MCF 10A (cell line): ENCODE measurements around the gene MPV17. TPM values are rescaled to one million over a fixed set of nuclear protein-coding genes. Genes with fewer than 3 reads are reported as not detected.
"Not testable (repeated sequence)": the region's sequence is repeated elsewhere in the genome, so short reads cannot be mapped to it uniquely, and the experiment has no call there.

Experiments used
- BruUV-seq: library from RNA; stranded (reverse); fragments of 400-500 nt; replicated peaks from 2 replicates; lab custom pipeline; 2021; lab: Mats Ljungman, UMichigan
- CTCF ChIA-PET: fragments of 300-600 bp; sonication (Branson Sonifier 250); formaldehyde crosslinking; extraction: SDS; loops from one replicate; lab custom pipeline; 2021; ENCODE audit warnings: antibody characterized with exemption, inconsistent platforms; lab: Yijun Ruan, JAX
- POLR2A ChIA-PET: fragments of 300-600, 350-650 bp; sonication (Branson Sonifier 250); formaldehyde crosslinking; extraction: SDS; loops from one replicate; lab custom pipeline; 2020; ENCODE audit warnings: antibody characterized with exemption, inconsistent platforms; lab: Yijun Ruan, JAX
- DNase-seq: peaks from one replicate; pipeline ENCODE4 v3.0.0-alpha.2; 2018; ENCODE audit not compliant: unreplicated experiment
- H3K27ac Mint-ChIP-seq: one replicate; pipeline ENCODE4 v1.8.0; 2022; ENCODE audit warnings: mild to moderate bottlenecking, low read depth, mixed read lengths; ENCODE audit not compliant: unreplicated experiment
- H3K27me3 Mint-ChIP-seq: one replicate; pipeline ENCODE4 v1.8.0; 2022; ENCODE audit warnings: mixed read lengths; ENCODE audit not compliant: insufficient read depth, unreplicated experiment
- H3K36me3 Mint-ChIP-seq: one replicate; pipeline ENCODE4 v1.8.0; 2022; ENCODE audit warnings: mild to moderate bottlenecking, moderate library complexity, mixed read lengths; ENCODE audit not compliant: insufficient read depth, unreplicated experiment
- H3K4me1 Mint-ChIP-seq: one replicate; pipeline ENCODE4 v1.8.0; 2022; ENCODE audit warnings: mixed read lengths; ENCODE audit not compliant: insufficient read depth, unreplicated experiment
- H3K4me3 Mint-ChIP-seq: one replicate; pipeline ENCODE4 v1.8.0; 2022; ENCODE audit warnings: mild to moderate bottlenecking, moderate library complexity, mixed read lengths; ENCODE audit not compliant: unreplicated experiment
- H3K9me3 Mint-ChIP-seq: one replicate; pipeline ENCODE4 v1.8.0; 2022; ENCODE audit warnings: mixed read lengths; ENCODE audit not compliant: unreplicated experiment
- intact Hi-C: fragments of 100-400 bp; cut with micrococcal nuclease; formaldehyde crosslinking; loops from 2 replicates; pipeline ENCODE4 v1.14.1; 2022
- total RNA-seq: library from RNA; stranded (reverse); gene quantifications from 2 replicates; pipeline ENCODE4 v1.2.3, GENCODE V29; 2022
- TF ChIP-seq, protein P1 (sequence below): fragments of 200-600 bp; IDR thresholded peaks from one replicate; pipeline ENCODE4 v1.8.0; 2022; ENCODE audit warnings: antibody characterized with exemption, mild to moderate bottlenecking; ENCODE audit not compliant: unreplicated experiment

The MPV17 gene
- total RNA-seq, 1 experiment from 2014 or later, result 114 TPM

DNA sequence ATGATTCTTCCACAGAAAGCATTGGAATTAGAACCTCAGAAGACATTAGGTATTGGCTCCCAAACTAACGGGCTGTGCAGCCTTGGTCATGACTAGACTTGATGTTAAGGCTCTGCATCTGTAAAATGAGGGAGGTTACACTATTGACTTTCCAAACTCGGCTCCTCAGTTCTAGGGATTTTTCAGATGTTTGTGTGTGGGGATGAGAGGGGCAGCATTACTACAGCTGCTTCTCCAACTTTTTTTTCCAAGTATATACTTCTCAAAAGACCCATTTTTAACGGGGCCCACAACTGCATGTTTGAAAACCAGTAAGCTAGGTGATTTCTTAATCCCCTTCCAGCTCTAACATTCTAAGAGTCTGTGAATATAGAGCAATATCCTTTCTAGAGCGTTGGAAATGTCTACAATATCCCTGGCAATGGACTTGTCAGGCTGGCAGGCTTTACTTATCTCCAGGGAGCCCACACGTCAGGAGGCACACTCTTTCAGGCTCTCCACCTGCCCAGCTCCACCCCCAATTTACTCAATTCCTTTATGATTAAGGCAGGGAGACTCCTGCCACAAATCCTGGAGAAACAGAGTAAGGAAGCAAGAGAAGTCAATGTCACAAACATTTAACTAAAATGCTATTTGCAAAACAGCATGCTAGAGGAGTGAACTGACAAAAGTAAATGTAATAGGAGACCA, 844 bp upstream of the MPV17 start:
- CTCF ChIA-PET, result interaction anchor here (0.5 to 7.8 kb wide), 6 partner anchors 8 to 406 kb away, joined by 3 to 47 read pairs (median 5); partner anchors contain the start of genes EIF2B4 and SNX17
- peak; percentile 55 for DNase-seq
- H3K9me3 Mint-ChIP-seq, result no peaks in the 10 kb centered on the region
- no peaks in the 10 kb centered on the region for H3K27me3 Mint-ChIP-seq
- POLR2A ChIA-PET, result interaction anchor here (0.6 to 5.6 kb wide), 24 partner anchors 9 to 1481 kb away, joined by 3 to 142 read pairs (median 10); partner anchors contain the start of genes AGBL5, EIF2B4, GTF3C2 and OST4
- BruUV-seq, result no TSS peak
- TF ChIP-seq, protein P1, sequence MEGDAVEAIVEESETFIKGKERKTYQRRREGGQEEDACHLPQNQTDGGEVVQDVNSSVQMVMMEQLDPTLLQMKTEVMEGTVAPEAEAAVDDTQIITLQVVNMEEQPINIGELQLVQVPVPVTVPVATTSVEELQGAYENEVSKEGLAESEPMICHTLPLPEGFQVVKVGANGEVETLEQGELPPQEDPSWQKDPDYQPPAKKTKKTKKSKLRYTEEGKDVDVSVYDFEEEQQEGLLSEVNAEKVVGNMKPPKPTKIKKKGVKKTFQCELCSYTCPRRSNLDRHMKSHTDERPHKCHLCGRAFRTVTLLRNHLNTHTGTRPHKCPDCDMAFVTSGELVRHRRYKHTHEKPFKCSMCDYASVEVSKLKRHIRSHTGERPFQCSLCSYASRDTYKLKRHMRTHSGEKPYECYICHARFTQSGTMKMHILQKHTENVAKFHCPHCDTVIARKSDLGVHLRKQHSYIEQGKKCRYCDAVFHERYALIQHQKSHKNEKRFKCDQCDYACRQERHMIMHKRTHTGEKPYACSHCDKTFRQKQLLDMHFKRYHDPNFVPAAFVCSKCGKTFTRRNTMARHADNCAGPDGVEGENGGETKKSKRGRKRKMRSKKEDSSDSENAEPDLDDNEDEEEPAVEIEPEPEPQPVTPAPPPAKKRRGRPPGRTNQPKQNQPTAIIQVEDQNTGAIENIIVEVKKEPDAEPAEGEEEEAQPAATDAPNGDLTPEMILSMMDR, result no peak
- peaks cover 23% of the 10 kb centered on the region for H3K4me1 Mint-ChIP-seq
- peak overlapping the region; percentile 91 for H3K4me3 Mint-ChIP-seq
- intact Hi-C loops, result no loop called here
- H3K36me3 Mint-ChIP-seq, result peaks cover 60% of the 10 kb centered on the region
- H3K27ac Mint-ChIP-seq, result peak overlapping the region; percentile 99

DNA sequence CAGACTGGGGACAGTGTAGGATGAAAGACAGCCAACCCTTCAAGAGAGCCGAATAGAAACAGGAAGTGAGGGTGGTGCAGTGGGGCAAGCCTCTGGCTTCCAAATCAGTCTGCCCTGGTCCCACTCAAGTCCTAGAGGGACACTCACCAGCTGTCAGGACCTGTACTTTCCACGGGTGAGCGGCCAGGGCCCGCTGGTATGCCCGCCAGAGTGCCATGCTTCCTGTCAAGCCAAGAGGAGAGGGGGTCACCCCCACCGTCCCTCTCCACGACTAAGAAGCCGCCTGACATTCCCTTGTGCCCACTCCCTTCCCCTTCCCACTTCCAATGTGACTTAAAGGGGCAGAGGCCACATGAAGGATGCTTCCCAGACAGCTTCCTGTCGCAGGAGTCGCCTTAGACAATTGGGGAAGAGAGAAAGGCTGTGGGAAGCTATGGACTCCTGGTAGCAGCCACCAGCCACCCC, 564 bp downstream of the MPV17 start:
- ChIA-PET POLR2A (interaction anchor here (0.7 to 5.6 kb wide), 32 partner anchors 10 to 351 kb away, joined by 3 to 142 read pairs (median 6); partner anchors contain the start of genes AGBL5, EIF2B4, GTF3C2 and OST4), CTCF (interaction anchor here (0.5 to 7.8 kb wide), 10 partner anchors 15 to 399 kb away, joined by 3 to 47 read pairs (median 6); partner anchors contain the start of genes EIF2B4 and SNX17)
- peak overlapping the region; percentile 91 for H3K4me3 Mint-ChIP-seq
- intact Hi-C loops, result no loop called here
- H3K27me3 Mint-ChIP-seq, result no peaks in the 10 kb centered on the region
- H3K27ac Mint-ChIP-seq, result peak overlapping the region; percentile 99
- BruUV-seq, result TSS peak; percentile 83
- TF ChIP-seq, protein P1, result no peak
- DNase-seq, result peak; percentile 25
- no peaks in the 10 kb centered on the region for H3K9me3 Mint-ChIP-seq
- H3K36me3 Mint-ChIP-seq, result peaks cover 55% of the 10 kb centered on the region
- peaks cover 23% of the 10 kb centered on the region for H3K4me1 Mint-ChIP-seq

DNA sequence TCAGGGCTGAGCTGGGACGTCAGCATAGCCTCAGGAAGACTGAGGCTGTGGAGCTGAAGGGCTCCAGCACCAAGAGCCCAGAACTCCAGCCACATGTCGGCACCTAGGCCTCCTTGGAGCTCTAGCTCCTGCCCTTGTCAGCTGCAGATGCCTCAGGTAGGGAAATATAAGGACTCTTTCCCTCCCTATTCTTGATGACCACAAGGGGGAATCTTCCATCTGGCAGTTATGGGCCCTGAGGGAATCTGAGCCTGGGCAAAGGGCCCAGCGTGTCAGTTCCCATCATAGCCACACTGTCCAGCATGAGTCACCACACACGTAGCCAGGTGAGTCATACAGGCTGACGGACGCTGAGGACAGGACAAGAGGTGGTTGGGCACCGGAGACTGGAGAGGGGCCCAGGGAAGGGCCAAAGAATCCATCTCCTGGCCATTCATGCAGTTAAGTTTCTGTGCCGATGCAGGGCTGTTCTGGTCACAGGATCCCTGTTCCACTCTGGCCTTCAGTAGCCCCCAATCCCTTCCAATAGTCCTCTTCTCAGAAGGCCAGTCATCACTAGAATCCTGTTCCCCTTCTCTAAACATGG, 1.8 kb downstream of the MPV17 start:
- Mint-ChIP-seq H3K9me3 (no peaks in the 10 kb centered on the region), H3K4me3 (peak overlapping the region; percentile 91), H3K27me3 (no peaks in the 10 kb centered on the region), H3K4me1 (peaks cover 23% of the 10 kb centered on the region), H3K27ac (peak overlapping the region; percentile 99), H3K36me3 (peaks cover 45% of the 10 kb centered on the region)
- TF ChIP-seq, protein P1, result peak; percentile 48
- intact Hi-C loops, result loop anchor here (1.0 to 2.0 kb wide), 3 partner anchors 35 to 362 kb away; partner anchors contain the start of genes EIF2B4, GTF3C2 and SNX17
- BruUV-seq, result no TSS peak
- CTCF ChIA-PET, result interaction anchor here (0.5 to 7.8 kb wide), 14 partner anchors 11 to 245 kb away, joined by 3 to 47 read pairs (median 4); partner anchors contain the start of genes EIF2B4 and SNX17
- peak; percentile 99 for DNase-seq
- POLR2A ChIA-PET, result interaction anchor here (0.7 to 5.6 kb wide), 17 partner anchors 9 to 270 kb away, joined by 3 to 142 read pairs (median 5); partner anchors contain the start of genes AGBL5, EIF2B4, GTF3C2 and PPM1G

DNA sequence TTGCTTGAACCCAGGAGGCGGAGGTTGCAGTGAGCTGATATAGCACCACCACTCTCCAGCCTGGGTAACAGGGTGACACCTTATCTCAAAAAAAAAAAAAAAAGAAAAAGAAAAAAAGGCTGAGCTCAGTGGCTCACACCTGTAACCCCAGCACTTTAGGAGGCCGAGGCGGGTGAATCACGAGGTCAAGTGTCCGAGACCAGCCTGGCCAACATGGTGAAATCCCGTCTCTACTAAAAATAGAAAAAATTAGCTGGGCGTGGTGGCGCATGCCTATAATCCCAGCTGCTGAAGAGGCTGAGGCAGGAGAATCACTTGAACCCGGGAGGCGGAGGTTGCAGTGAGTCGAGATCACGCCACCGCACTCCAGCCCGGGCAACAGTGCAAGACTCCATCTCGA, 3.1 kb downstream of the MPV17 start:
- H3K4me3 Mint-ChIP-seq, H3K9me3 Mint-ChIP-seq, BruUV-seq, H3K27me3 Mint-ChIP-seq: not testable (repeated sequence)
- H3K4me1 Mint-ChIP-seq, result peaks cover 23% of the 10 kb centered on the region
- intact Hi-C loops, result loop anchor here (2.0 kb wide), 1 partner anchor 363 kb away; no protein-coding TSS in a partner anchor
- CTCF ChIA-PET, result interaction anchor here (0.6 to 7.8 kb wide), 6 partner anchors 26 to 491 kb away, joined by 3 to 47 read pairs (median 4); partner anchors contain the start of genes EIF2B4 and SNX17
- H3K27ac Mint-ChIP-seq, result peak overlapping the region; percentile 19
- POLR2A ChIA-PET, result interaction anchor here (0.7 to 5.6 kb wide), 5 partner anchors 37 to 122 kb away, joined by 3 to 142 read pairs (median 52); partner anchors contain the start of genes EIF2B4, GTF3C2, SNX17 and ZNF513
- H3K36me3 Mint-ChIP-seq, result peaks cover 36% of the 10 kb centered on the region
- peak; percentile 24 for DNase-seq
